ENCODE results near the gene DYNLRB2.

The DYNLRB2 gene

GRCh38 chr16:80594756-80595155, 54.0 kb downstream of the DYNLRB2 start:
- Histone ChIP-seq H3K27ac (ENCODE audit: low read length) (no peak overlapping the region), H3K4me2 (ENCODE audit: low read length) (no peak overlapping the region), H3K79me2 (ENCODE audit: low read length) (no peaks in the 10 kb centered on the region), H3K4me3 (ENCODE audit: low read length) (no peak overlapping the region), H2AFZ (ENCODE audit: low read depth, low read length) (no peak overlapping the region), H3K4me1 (ENCODE audit: low read length) (peaks cover 9% of the 10 kb centered on the region; the same call in 1 of the 2 replicates), H4K20me1 (ENCODE audit: insufficient read depth, low read length) (no peaks in the 10 kb centered on the region), H3K9ac (ENCODE audit: low read length) (no peak overlapping the region), H3K36me3 (replicated peaks; ENCODE audit: low read depth, low read length) (no peaks in the 10 kb centered on the region), H3K9me3 (ENCODE audit: insufficient read depth, low read length) (no peaks in the 10 kb centered on the region), H3K27me3 (ENCODE audit: low read depth, low read length) (no peaks in the 10 kb centered on the region; the same call in 1 of the 2 replicates)
- TF ChIP-seq EZH2phosphoT487 (IDR thresholded peaks at IDR 0.05; ENCODE audit: low read depth) (no peak), CTCF (IDR thresholded peaks at IDR 0.05; ENCODE audit: low read depth, low read length) (no peak)

- TF ChIP-seq CTCF (IDR thresholded peaks at IDR 0.05; ENCODE audit: low read depth, low read length) (no peak), EZH2phosphoT487 (IDR thresholded peaks at IDR 0.05; ENCODE audit: low read depth) (no peak)
- peaks cover under 1% of the 10 kb centered on the region; the same call in 1 of the 2 replicates for H3K4me1 ChIP-seq (ENCODE audit: low read length)
- no peaks in the 10 kb centered on the region for H3K79me2 ChIP-seq (ENCODE audit: low read length)
- H4K20me1 ChIP-seq (ENCODE audit: insufficient read depth, low read length) = no peaks in the 10 kb centered on the region
- no peak overlapping the region for H3K4me3 ChIP-seq (ENCODE audit: low read length)
- H3K9me3 ChIP-seq (ENCODE audit: insufficient read depth, low read length) = no peaks in the 10 kb centered on the region
- H3K27me3 ChIP-seq (ENCODE audit: low read depth, low read length) = no peaks in the 10 kb centered on the region; the same call in 1 of the 2 replicates
- H3K36me3 ChIP-seq (replicated peaks; ENCODE audit: low read depth, low read length) = no peaks in the 10 kb centered on the region
- H3K27ac ChIP-seq (ENCODE audit: low read length) = no peak overlapping the region
- no peak overlapping the region for H2AFZ ChIP-seq (ENCODE audit: low read depth, low read length)
- no peak overlapping the region for H3K4me2 ChIP-seq (ENCODE audit: low read length)
- H3K9ac ChIP-seq (ENCODE audit: low read length) = no peak overlapping the region
Measured at GRCh38 chr16:80596507-80597207, 55.9 kb downstream of the DYNLRB2 start.

GRCh38 chr16:80599466-80599865, 58.7 kb downstream of the DYNLRB2 start:
- H4K20me1 ChIP-seq (ENCODE audit: insufficient read depth, low read length) = no peaks in the 10 kb centered on the region
- H3K4me1 ChIP-seq (ENCODE audit: low read length) = no peaks in the 10 kb centered on the region
- no peak overlapping the region for H2AFZ ChIP-seq (ENCODE audit: low read depth, low read length)
- H3K4me3 ChIP-seq (ENCODE audit: low read length) = no peak overlapping the region
- no peak for TF ChIP-seq EZH2phosphoT487 (IDR thresholded peaks at IDR 0.05; ENCODE audit: low read depth)
- TF ChIP-seq CTCF (IDR thresholded peaks at IDR 0.05; ENCODE audit: low read depth, low read length) = no peak
- H3K9ac ChIP-seq (ENCODE audit: low read length) = no peak overlapping the region
- H3K4me2 ChIP-seq (ENCODE audit: low read length) = no peak overlapping the region
- no peaks in the 10 kb centered on the region for H3K9me3 ChIP-seq (ENCODE audit: insufficient read depth, low read length)
- H3K79me2 ChIP-seq (ENCODE audit: low read length) = no peaks in the 10 kb centered on the region
- no peaks in the 10 kb centered on the region; the same call in 1 of the 2 replicates for H3K27me3 ChIP-seq (ENCODE audit: low read depth, low read length)
- no peak overlapping the region for H3K27ac ChIP-seq (ENCODE audit: low read length)
- no peaks in the 10 kb centered on the region for H3K36me3 ChIP-seq (replicated peaks; ENCODE audit: low read depth, low read length)
